ENCODE data around the gene BTBD3.

The BTBD3 gene

DNA sequence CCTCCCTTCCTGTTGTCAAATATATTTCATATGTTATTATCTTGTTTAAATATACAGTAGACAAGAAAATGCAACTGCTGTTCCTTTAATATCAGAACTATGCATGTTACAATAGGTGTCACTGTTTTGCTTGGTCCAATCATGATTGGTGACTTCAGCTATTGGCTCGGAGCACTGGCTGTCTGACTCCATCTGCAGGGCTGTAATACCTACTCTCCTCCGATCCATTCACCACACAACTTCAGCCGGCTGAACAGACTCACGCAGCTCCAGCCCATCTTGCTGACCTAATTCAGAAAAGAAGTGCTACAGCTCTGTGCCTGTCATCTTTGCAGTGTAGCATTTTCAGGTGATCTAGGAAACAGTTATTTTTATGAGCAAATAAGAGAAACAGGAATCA, at the start of gene BTBD3:
Gene BTBD3 (plus strand): TSS at position 231 of the 400 bp plus-strand sequence. CDS start 383 bp downstream, outside the sequence.
- no peak for TF ChIP-seq CTCF (IDR thresholded peaks at IDR 0.05; ENCODE audit: low read depth, low read length)
- DNase-seq (ENCODE audit: low read depth, low spot score): peak; percentile 67
- H3K4me3 ChIP-seq (ENCODE audit: low read depth, low read length): peak within 1 kb of the TSS; percentile 19
- in situ Hi-C loops (cut with HindIII; ENCODE audit: low sequenced_read_pairs): no loop called here

DNA sequence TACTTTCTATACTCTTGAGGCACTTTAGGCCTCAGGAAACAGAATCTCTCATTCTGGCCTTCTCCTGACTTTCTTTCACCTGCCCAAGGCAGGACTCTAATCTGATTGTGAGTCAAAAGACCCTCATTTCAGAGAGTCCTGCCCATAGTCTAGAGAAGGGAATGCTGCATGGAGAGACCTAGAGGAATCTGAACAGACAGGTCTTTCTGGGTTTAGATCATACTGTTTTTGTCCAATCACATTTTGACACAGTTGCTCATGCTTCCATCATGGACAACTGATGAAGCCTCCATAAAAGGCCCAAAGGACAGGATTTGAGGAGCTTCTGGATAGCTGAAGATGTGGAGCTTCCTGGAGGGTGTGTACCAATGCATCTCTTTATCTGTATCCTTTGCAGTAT, 48.1 kb upstream of the BTBD3 start:
- H3K4me3 ChIP-seq (ENCODE audit: low read depth, low read length): no peak overlapping the region
- DNase-seq (ENCODE audit: low read depth, low spot score): no peak
- no peak for TF ChIP-seq CTCF (IDR thresholded peaks at IDR 0.05; ENCODE audit: low read depth, low read length)
- in situ Hi-C loops (cut with HindIII; ENCODE audit: low sequenced_read_pairs): no loop called here

- no peak overlapping the region for H3K4me3 ChIP-seq (ENCODE audit: low read depth, low read length)
- no peak for DNase-seq (ENCODE audit: low read depth, low spot score)
- in situ Hi-C loops (cut with HindIII; ENCODE audit: low sequenced_read_pairs): no loop called here
- no peak for TF ChIP-seq CTCF (IDR thresholded peaks at IDR 0.05; ENCODE audit: low read depth, low read length)
Observed at GRCh38 chr20:11870411-11870810, 47.3 kb upstream of the BTBD3 start.

DNA sequence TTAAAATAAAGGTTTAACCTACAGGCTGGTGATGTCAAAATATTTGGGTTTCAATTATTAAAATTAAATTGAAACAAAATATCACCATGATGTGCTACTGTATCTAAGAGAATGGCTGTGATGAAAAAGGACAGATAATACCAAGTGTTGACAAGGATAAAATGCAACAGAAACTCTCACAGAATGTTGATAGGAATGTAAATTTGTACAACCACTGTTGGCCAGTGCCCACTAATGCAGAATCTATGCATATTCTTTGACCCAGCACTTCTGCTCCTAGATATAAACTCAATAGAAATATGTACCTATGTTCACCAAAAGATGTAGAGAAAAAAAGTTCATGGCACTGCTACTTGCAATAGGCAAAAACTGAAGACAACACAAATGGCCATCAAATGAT, 41.1 kb upstream of the BTBD3 start:
- no peak for TF ChIP-seq CTCF (IDR thresholded peaks at IDR 0.05; ENCODE audit: low read depth, low read length)
- in situ Hi-C loops (cut with HindIII; ENCODE audit: low sequenced_read_pairs): no loop called here
- no peak overlapping the region for H3K4me3 ChIP-seq (ENCODE audit: low read depth, low read length)
- no peak for DNase-seq (ENCODE audit: low read depth, low spot score)

- TF ChIP-seq CTCF (IDR thresholded peaks at IDR 0.05; ENCODE audit: low read depth, low read length): no peak
- in situ Hi-C loops (cut with HindIII; ENCODE audit: low sequenced_read_pairs): no loop called here
- no peak for DNase-seq (ENCODE audit: low read depth, low spot score)
- no peak overlapping the region for H3K4me3 ChIP-seq (ENCODE audit: low read depth, low read length)
Observed at GRCh38 chr20:11880680-11881079, 37.0 kb upstream of the BTBD3 start.

- no peak for DNase-seq (ENCODE audit: low read depth, low spot score)
- no peak for TF ChIP-seq CTCF (IDR thresholded peaks at IDR 0.05; ENCODE audit: low read depth, low read length)
- no peak overlapping the region for H3K4me3 ChIP-seq (ENCODE audit: low read depth, low read length)
- in situ Hi-C loops (cut with HindIII; ENCODE audit: low sequenced_read_pairs): no loop called here
Observed at GRCh38 chr20:11881449-11881848, 36.2 kb upstream of the BTBD3 start.

DNA sequence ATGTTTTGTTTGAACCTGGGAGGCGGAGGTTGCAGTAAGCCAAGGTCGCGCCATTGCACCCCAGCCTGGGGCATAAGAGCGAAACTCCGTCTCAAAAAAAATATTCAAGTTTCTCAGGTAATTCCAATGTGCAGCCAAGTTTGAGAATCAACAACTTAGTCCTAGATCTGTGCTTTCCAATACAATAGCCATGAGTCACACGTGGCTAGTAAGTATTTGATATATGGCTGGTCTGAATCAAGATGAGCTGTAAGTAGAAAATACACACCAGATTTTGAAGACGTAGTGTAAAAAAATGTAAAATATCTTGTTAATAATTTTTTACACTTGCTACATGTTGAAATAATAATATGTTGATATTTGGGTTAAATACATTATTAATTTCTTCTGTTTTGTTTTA, 35.0 kb upstream of the BTBD3 start:
- H3K4me3 ChIP-seq (ENCODE audit: low read depth, low read length): no peak overlapping the region
- in situ Hi-C loops (cut with HindIII; ENCODE audit: low sequenced_read_pairs): no loop called here
- no peak for TF ChIP-seq CTCF (IDR thresholded peaks at IDR 0.05; ENCODE audit: low read depth, low read length)
- DNase-seq (ENCODE audit: low read depth, low spot score): no peak
